H1 (cell line): ENCODE data around the gene PRSS36. TPM values are rescaled to one million over a fixed set of nuclear protein-coding genes. Genes with fewer than 3 reads are reported as not detected.

Source experiments
- BRCA1 ChIP-seq: IDR thresholded peaks from 2 replicates; pipeline ENCODE4 v1.6.1; 2012; ENCODE audit warnings: low read depth, low read length, improper control_type of control experiment
- CHD2 ChIP-seq: IDR thresholded peaks from 2 replicates; pipeline ENCODE4 v1.6.1; 2012; ENCODE audit warnings: low read length, improper control_type of control experiment
- CHD7 ChIP-seq: fragments of 300-600 bp; sonication (generic); IDR thresholded peaks from 2 replicates; pipeline ENCODE4 v1.7.1; 2012; ENCODE audit warnings: low read length, moderate library complexity, mild to moderate bottlenecking, inconsistent platforms; ENCODE audit not compliant: insufficient replicate concordance
- FOSL1 ChIP-seq: IDR thresholded peaks from 2 replicates; pipeline ENCODE4 v1.6.1; 2011; ENCODE audit warnings: mild to moderate bottlenecking, low read depth, low read length, moderate library complexity; ENCODE audit not compliant: insufficient read depth
- GABPA ChIP-seq: IDR thresholded peaks from 2 replicates; pipeline ENCODE4 v1.6.1; 2011; ENCODE audit warnings: mild to moderate bottlenecking, low read length, moderate library complexity, borderline replicate concordance; ENCODE audit not compliant: insufficient read depth
- HDAC6 ChIP-seq: IDR thresholded peaks from one replicate; pipeline ENCODE4 v1.7.1; 2012; ENCODE audit warnings: low read depth, mild to moderate bottlenecking, inconsistent platforms, low read length, moderate library complexity
- KDM1A ChIP-seq: fragments of 200-600, 300-600 bp; sonication (generic); IDR thresholded peaks from 2 replicates; pipeline ENCODE4 v1.7.1; 2016; ENCODE audit warnings: mild to moderate bottlenecking, low read length, borderline replicate concordance
- RAD21 ChIP-seq, 2 experiments: IDR thresholded peaks in 1 of 2; conservative IDR thresholded peaks in 1 of 2; 2 replicates each; pipeline ENCODE4 v1.6.1; 2011; ENCODE audit warnings: low read depth in 2 of 2, low read length in 2 of 2, improper control_type of control experiment in 1 of 2, inconsistent platforms in 1 of 2, mild to moderate bottlenecking in 1 of 2, moderate library complexity in 1 of 2
- SRF ChIP-seq: IDR thresholded peaks from 2 replicates; pipeline ENCODE4 v1.6.1; 2011; ENCODE audit warnings: mild to moderate bottlenecking, low read depth, low read length, moderate library complexity
- TAF7 ChIP-seq: optimal IDR thresholded peaks from 2 replicates; pipeline ENCODE3; 2011; ENCODE audit warnings: low read depth, mild to moderate bottlenecking, inconsistent platforms, low read length, moderate library complexity, borderline replicate concordance
- USF2 ChIP-seq: IDR thresholded peaks from 2 replicates; pipeline ENCODE4 v1.6.1; 2011; ENCODE audit warnings: low read length, improper control_type of control experiment
- polyA plus RNA-seq, 7 experiments: library from polyadenylated mRNA; depleted of rRNA in 3 of 7; stranded (reverse) in 5 of 7; unstranded in 2 of 7; fragments of >200 nt in 5 of 7; fragments of 200-250 nt in 2 of 7; gene quantifications; 1 replicate in 5 of 7; 2 replicates in 1 of 7; 4 replicates in 1 of 7; pipeline versions ENCODE4 v1.2.1 to v1.2.3, GENCODE V29; 2011 to 2013; ENCODE audit warnings: missing spikeins in 2 of 7, mixed read lengths in 2 of 7
- total RNA-seq: library from RNA; stranded (reverse); fragmentation: NEBNext Ultra II Directional; extraction: Animal tissue kit (Norgen Biotek cat#: 25700); gene quantifications from 2 replicates; pipeline ENCODE4 v1.2.1, GENCODE V29; 2021

Gene PRSS36
- total and polyA plus RNA-seq, 2 of the 8 experiments (the other 6 are each of a cell fraction or from before 2014, with no cell fraction given): 1.3 to 1.9 TPM

- TF ChIP-seq CHD7: no peak
- TF ChIP-seq GABPA: no peak
- no peak for TF ChIP-seq HDAC6
- TF ChIP-seq SRF: no peak
- no peak for TF ChIP-seq BRCA1
- no peak for TF ChIP-seq FOSL1
- TF ChIP-seq CHD2: no peak
- no peak for TF ChIP-seq TAF7
- TF ChIP-seq USF2: no peak
- TF ChIP-seq RAD21 (IDR thresholded peaks at IDR 0.05 in 1 of 2, conservative IDR thresholded peaks at IDR 0.05 in 1 of 2; ENCODE audit: low read depth in 2 of 2, low read length in 2 of 2): no peak
- TF ChIP-seq KDM1A: no peak
Observed at GRCh38 chr16:31168848-31169247, 19.0 kb upstream of the PRSS36 start (continued).
